SW480 (cell line): Measurements from ENCODE around the gene FAM216B.
"Not testable (repeated sequence)": the region's sequence is repeated elsewhere in the genome, so short reads cannot be mapped to it uniquely, and the experiment has no call there.

Experiments used
- DNase-seq: peaks from one replicate; pipeline ENCODE4 v3.0.0-alpha.2; 2016; ENCODE audit warnings: low spot score

FAM216B gene

DNA sequence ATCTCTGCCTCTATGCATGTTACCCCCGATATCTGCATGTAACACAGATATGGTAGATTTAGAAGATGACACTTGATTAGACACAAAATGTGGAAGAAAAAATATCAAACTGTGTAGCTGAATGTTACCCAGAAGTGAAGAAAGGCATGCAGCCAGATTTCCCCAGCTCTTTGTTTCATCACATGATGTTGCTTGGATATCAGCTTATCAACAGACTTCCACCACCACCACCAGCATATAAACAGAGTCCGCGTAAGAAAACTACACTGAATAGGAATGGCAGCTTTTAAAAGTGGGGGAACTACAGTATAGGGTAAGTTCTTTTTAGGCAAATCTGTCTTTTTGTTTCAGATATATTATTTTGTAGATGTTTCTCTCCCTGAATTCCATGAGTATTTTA, at the start of gene FAM216B:
Gene FAM216B, plus strand, starts transcription at position 233 of the 400 bp plus-strand sequence. CDS start 2,484 bp downstream, outside the sequence.
- DNase-seq, result no peak

DNA sequence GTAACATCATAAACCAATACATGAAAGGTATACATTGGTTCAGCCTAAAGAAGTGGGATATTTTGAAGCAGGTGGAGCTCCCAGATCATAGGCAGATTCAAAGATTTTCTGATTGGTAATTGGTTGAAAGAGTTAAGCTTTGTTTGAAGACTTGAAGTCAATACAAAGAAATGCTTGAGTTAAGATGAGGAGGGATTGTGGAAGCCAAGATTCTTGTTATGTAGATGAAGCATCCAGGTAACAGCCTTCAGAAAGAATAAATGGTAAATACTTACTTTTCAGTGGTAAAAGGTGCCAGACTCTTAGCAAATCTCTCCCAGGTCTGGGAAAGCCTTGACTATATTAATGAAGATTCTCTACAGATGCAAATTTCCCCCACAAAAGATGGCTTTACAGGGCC, 49.3 kb upstream of the FAM216B start:
- no peak for DNase-seq

GRCh38 chr13:42733046-42733445, 48.3 kb upstream of the FAM216B start:
- DNase-seq, result no peak

DNA sequence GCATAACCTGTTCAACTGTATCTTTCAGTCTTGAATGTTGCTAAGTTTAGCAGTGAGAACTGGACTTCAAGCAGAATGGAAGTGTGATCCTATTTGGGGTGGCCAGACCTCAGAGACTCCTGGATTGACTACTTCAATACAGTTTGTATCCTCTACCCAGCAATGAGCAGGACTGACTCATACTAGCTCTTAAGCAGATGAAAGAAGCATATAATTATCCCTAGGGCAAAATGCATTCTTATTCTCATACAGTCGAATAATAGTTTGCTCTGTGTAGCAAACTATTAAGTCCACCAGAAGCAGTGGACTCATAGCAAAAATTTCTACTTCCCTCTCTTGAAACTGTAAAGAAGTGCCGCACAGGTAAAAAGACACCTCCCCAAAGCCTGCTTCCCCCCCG, 46.4 kb upstream of the FAM216B start:
- DNase-seq, result no peak

- no peak for DNase-seq
Measured at GRCh38 chr13:42740753-42741152, 40.6 kb upstream of the FAM216B start.

DNA sequence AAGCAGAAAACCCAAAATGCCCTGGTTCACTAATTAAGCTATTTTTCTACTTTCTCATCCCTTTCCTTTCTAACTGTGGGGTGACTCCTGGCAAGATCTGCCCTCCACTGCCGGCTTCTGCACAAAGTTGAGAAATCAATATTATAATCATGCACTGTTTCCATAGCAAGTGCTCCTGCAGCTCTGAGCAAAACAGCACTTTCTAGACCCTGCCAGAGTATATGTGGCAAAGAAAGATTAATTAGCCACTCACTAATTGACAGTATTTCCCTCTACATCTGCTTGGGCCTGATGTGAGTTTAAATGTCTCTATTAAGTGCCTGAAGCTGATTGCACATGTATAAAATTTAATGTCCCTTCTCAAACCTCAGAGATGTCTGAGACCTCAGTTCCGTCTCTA, 39.5 kb upstream of the FAM216B start:
- no peak for DNase-seq

DNA sequence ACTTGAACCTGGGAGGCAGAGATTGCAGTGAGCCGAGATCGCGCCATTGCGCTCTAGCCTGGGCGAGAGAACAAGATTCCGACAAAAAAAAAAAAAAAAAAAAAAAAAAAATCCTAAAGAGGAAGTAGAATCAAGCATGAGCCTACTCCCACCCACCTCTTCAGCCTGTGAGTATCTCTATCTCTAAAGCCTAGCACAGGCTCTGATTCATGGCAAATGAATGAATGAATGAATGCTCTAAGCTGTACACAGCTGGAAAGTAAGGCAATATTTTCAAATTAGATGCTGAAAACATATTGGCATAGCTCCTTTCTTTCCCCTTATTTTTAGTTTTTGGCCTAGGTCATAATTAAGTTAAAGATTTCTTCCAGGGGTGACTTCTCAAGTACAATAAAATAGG, 35.7 kb upstream of the FAM216B start:
- no peak for DNase-seq

DNA sequence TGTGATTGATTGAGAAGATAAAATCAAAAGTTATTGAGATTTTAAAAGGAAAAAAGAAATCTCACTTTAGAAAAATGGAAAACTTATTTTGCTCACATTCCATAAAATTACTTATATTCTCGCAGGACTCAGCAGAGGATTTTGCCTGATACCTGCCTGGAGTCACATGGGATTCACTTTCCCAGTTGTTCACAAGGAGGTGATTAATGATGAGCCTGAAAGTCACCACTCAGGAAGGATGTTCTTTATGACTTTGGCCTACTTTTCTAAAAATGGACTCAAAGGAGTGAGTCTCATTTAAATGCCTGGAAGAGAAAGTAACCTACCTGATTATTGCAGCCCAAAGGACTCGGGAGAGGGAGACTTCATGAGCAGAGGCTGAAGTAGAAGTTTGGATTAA, 34.5 kb upstream of the FAM216B start:
- DNase-seq, result no peak

GRCh38 chr13:42747399-42747873, 33.9 kb upstream of the FAM216B start:
- DNase-seq, result peak; percentile 64

DNA sequence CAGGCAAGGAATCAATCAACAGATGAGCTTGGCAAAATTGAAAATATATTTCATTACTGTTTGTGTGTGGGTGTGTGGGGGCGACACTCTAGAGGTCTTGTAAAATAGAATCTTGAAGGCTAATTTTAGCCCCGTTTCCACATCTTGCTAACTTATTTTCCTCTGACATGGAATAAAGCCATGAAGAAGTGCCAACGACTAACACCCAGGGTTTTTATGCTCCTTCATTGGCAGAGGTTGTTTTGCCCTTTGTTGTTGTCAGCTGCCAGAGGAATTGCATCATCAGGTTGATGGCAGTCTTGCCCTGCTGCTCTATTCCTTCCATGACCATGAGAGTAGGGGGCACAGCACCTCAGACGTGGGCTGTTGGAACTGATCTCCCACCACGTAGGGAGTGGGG, 30.6 kb upstream of the FAM216B start:
- no peak for DNase-seq

- DNase-seq, result no peak
Measured at GRCh38 chr13:42751693-42752092, 29.7 kb upstream of the FAM216B start.

DNA sequence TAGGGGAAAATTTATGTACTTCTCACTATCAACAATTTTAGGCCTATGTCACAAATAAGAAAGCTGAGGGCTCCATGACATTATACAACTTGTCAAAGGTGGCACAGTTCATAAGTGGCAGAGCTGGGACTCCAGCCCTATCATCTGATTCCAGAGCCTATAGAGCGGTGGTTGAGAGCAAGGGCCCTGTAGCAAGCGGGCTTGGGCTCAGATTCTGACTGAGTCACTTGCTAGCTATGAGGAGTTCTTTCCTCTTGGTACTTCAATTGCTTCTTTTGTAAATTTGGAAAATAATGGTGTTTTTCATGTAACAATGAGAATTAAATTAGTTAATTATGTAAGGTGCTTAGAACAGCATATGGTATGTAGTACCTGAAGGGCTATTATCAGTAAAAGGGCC, 28.7 kb upstream of the FAM216B start:
- DNase-seq, result no peak

- DNase-seq, result no peak
Measured at GRCh38 chr13:42753697-42754096, 27.7 kb upstream of the FAM216B start.

- DNase-seq, result no peak
Measured at GRCh38 chr13:42754801-42755510, 26.4 kb upstream of the FAM216B start.

DNA sequence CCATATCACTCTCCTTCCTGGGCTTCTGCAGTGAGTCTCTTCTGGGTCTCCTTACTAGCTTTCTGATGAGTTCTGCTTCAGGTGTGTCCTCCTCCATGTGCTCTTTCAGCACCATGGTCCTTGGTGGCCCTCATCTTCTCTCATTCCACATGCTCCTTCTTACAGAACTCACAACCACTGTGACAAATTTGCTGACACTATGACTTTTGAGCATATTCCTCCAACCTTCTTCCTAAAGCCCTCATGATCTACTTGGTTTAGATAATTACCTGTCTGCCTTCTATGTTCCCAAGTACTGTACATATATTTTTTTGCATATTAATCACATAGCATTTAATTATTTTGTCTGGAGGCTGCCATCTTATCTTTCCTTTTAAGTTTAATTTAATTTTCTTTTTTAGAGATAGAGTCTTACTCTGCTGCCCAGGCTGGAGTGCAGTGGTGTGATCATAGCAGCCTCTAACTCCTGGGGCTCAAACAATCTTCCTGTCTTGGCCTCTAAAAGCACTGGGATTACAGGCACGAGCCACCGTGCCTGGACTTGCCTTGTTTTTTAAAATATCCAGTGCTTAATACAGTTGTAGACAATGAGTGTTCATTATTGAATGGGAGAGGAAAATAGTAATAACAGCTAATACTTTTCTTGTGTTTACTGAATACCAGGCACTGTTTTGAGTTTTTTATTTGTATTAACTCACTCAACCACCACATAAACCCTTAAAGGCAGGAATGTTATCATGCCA, 23.5 kb upstream of the FAM216B start:
- no peak for DNase-seq

GRCh38 chr13:42758515-42758914, 22.9 kb upstream of the FAM216B start:
- DNase-seq, result no peak

- no peak for DNase-seq
Measured at GRCh38 chr13:42760951-42761350, 20.4 kb upstream of the FAM216B start.

- DNase-seq, result no peak
Measured at GRCh38 chr13:42762251-42762650, 19.1 kb upstream of the FAM216B start.

- DNase-seq, result no peak
Measured at GRCh38 chr13:42762917-42763316, 18.5 kb upstream of the FAM216B start.

- no peak for DNase-seq
Measured at GRCh38 chr13:42766016-42766415, 15.4 kb upstream of the FAM216B start.

DNA sequence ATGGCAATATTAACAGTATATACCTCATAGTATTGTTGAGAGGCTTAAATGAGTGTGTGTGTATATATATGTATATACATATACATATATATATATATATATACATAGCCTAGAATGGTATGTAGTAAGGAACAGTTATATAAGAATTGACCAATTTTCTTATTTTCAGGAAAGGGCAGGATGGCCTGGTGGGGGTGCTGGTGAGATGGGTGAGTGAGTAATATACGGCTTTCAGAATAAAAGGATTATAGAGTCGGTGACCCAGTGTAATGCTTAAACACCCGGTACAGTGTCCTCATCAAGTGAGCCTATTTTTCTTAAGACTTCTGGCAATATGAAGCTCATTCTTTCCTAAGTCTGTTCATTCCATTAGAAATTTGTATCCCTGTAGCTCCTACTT, 11.7 kb upstream of the FAM216B start:
- DNase-seq, result no peak

DNA sequence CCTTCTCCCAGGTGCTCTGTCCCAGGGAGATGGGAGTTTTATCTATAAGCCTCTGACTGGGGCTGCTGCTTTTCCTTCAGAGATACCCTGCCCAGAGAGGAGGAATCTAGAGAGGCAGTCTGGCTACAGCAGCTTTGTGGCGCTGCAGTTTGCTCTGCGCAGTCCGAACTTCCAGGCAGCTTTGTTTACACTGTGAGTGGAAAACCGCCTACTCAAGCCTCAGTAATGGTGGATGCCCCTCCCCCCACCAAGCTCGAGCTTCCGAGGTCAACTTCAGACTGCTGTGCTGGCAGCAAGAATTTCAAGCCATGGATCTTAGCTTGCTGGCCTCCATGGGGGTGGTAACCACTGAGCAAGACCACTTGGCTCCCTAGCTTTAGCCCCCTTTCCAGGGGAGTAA, 4.8 kb upstream of the FAM216B start:
- DNase-seq, result not testable (repeated sequence)

- DNase-seq, result no peak
Measured at GRCh38 chr13:42777467-42777866, 3.9 kb upstream of the FAM216B start.

GRCh38 chr13:42780044-42780443, 1.3 kb upstream of the FAM216B start:
- no peak for DNase-seq
